Smooth muscle cell (in vitro differentiated cells): ENCODE data around the gene KIR3DL3. TPM values are rescaled to one million over a fixed set of nuclear protein-coding genes. Genes with fewer than 3 reads are reported as not detected.
"Not testable (repeated sequence)": the region's sequence is repeated elsewhere in the genome, so short reads cannot be mapped to it uniquely, and the experiment has no call there.

Source experiments
- DNase-seq: peaks from one replicate; lab custom pipeline; 2025; ENCODE audit not compliant: unreplicated experiment; lab: John Stamatoyannopoulos, UW
- H2AFZ ChIP-seq: fragments of 200-600 bp; sonication (generic); 2 replicates; pipeline ENCODE4 v1.6.0; 2016; ENCODE audit warnings: antibody characterized with exemption, low read depth, mild to moderate bottlenecking
- H3F3A ChIP-seq: fragments of 200-600 bp; sonication (generic); 2 replicates; pipeline ENCODE4 v1.6.0; 2017; ENCODE audit warnings: antibody characterized with exemption, low read depth
- H3K27ac ChIP-seq: fragments of 200-600 bp; sonication (generic); 2 replicates; pipeline ENCODE4 v1.5.1; 2016; ENCODE audit warnings: low read depth, mild to moderate bottlenecking
- H3K27me3 ChIP-seq: fragments of 200-600 bp; sonication (generic); 2 replicates; pipeline ENCODE4 v1.6.1; 2016; ENCODE audit warnings: low read depth, mild to moderate bottlenecking
- H3K36me3 ChIP-seq: fragments of 200-600 bp; sonication (generic); 2 replicates; pipeline ENCODE4 v1.5.1; 2016; ENCODE audit warnings: low read depth
- H3K4me1 ChIP-seq: fragments of 200-600 bp; sonication (generic); 2 replicates; pipeline ENCODE4 v1.5.1; 2016; ENCODE audit warnings: low read depth
- H3K4me2 ChIP-seq: fragments of 200-600 bp; sonication (generic); 2 replicates; pipeline ENCODE4 v1.6.0; 2016; ENCODE audit warnings: mild to moderate bottlenecking
- H3K4me3 ChIP-seq: fragments of 200-600 bp; sonication (generic); 2 replicates; pipeline ENCODE4 v1.5.1; 2016; ENCODE audit warnings: mild to moderate bottlenecking
- H3K79me2 ChIP-seq: fragments of 200-600 bp; sonication (generic); 2 replicates; pipeline ENCODE4 v1.6.0; 2016; ENCODE audit warnings: low read depth, mild to moderate bottlenecking
- H3K9ac ChIP-seq: fragments of 200-600 bp; sonication (generic); 2 replicates; pipeline ENCODE4 v1.6.0; 2016; ENCODE audit warnings: low read depth
- H3K9me3 ChIP-seq: fragments of 200-600 bp; sonication (generic); replicated peaks from 2 replicates; pipeline ENCODE4 v1.5.1; 2016; ENCODE audit warnings: low read depth
- H4K20me1 ChIP-seq: fragments of 200-600 bp; sonication (generic); 2 replicates; pipeline ENCODE4 v1.6.0; 2016; ENCODE audit warnings: low read depth
- CTCF ChIP-seq: fragments of 200-600 bp; sonication (generic); IDR thresholded peaks from 2 replicates; pipeline ENCODE4 v1.5.1; 2017; ENCODE audit warnings: borderline replicate concordance, mild to moderate bottlenecking, antibody characterized with exemption; ENCODE audit not compliant: insufficient read depth, poor library complexity, severe bottlenecking
- WGBS: methylation state at CpG from one replicate; pipeline ENCODE4 v1.1.7; 2016; ENCODE audit warnings: low lambda C conversion rate; 5-methylcytosine and 5-hydroxymethylcytosine counted together
- polyA plus RNA-seq: library from polyadenylated mRNA; unstranded; fragments of >200 nt; fragmentation: Nextera tagmentation; extraction: Ambion mirVana; gene quantifications from 2 replicates; pipeline ENCODE4 v1.2.1, GENCODE V29; 2016
- total RNA-seq: library from RNA; depleted of rRNA; stranded (reverse); fragments of >200 nt; gene quantifications from 2 replicates; pipeline ENCODE4 v1.2.3, GENCODE V29; 2014

The KIR3DL3 gene
- total and polyA plus RNA-seq, 2 experiments from 2014 or later = not detected

GRCh38 chr19:54694648-54695047 is 29.6 kb upstream of the KIR3DL3 start:
- H3K9me3 ChIP-seq = no peaks in the 10 kb centered on the region
- 61% methylated on average over 5 of the region's 5 CpGs for WGBS

DNA sequence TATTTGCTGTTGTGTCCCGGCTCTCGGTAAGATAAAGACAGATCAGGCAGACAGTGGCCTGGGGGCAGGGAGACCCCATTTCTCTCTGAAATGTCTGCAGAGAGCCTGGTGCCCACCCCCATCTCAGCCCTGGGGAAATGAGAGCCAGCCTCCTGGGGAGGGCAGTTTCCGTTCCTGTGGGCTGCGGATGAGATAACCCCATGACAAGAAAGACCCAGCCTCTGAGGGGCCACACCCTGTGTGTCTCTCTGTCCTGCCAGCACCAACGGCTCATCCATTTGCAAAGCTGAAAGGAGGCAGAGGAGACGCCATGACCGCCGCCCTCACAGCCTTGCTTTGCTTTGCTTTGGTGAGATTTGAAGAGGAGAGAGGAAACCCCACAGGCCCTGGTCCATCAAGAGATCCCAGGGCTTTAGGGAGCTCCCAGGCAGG is 28.1 kb upstream of the KIR3DL3 start:
- WGBS = 81% methylated on average over 8 of the region's 8 CpGs
- no peak overlapping the region for H3K4me3 ChIP-seq
- no peaks in the 10 kb centered on the region for H3K4me1 ChIP-seq
- no peaks in the 10 kb centered on the region for H3K36me3 ChIP-seq
- H2AFZ ChIP-seq = no peak overlapping the region
- H3K9me3 ChIP-seq = no peaks in the 10 kb centered on the region
- H4K20me1 ChIP-seq = no peaks in the 10 kb centered on the region
- DNase-seq = no peak
- no peaks in the 10 kb centered on the region for H3F3A ChIP-seq
- H3K9ac ChIP-seq = no peak overlapping the region
- TF ChIP-seq CTCF = no peak
- H3K4me2 ChIP-seq = no peak overlapping the region
- no peaks in the 10 kb centered on the region for H3K79me2 ChIP-seq
- no peak overlapping the region for H3K27ac ChIP-seq
- no peaks in the 10 kb centered on the region for H3K27me3 ChIP-seq

More at GRCh38 chr19:54694648-54695047, 29.6 kb upstream of the KIR3DL3 start:
- Histone ChIP-seq H3K9ac (no peak overlapping the region), H3K4me1 (no peaks in the 10 kb centered on the region), H3K4me2 (no peak overlapping the region), H4K20me1 (no peaks in the 10 kb centered on the region), H2AFZ (no peak overlapping the region), H3F3A (no peaks in the 10 kb centered on the region), H3K4me3 (no peak overlapping the region), H3K36me3 (no peaks in the 10 kb centered on the region), H3K79me2 (no peaks in the 10 kb centered on the region), H3K27ac (no peak overlapping the region), H3K27me3 (no peaks in the 10 kb centered on the region)
- no peak for TF ChIP-seq CTCF
- no peak for DNase-seq

DNA sequence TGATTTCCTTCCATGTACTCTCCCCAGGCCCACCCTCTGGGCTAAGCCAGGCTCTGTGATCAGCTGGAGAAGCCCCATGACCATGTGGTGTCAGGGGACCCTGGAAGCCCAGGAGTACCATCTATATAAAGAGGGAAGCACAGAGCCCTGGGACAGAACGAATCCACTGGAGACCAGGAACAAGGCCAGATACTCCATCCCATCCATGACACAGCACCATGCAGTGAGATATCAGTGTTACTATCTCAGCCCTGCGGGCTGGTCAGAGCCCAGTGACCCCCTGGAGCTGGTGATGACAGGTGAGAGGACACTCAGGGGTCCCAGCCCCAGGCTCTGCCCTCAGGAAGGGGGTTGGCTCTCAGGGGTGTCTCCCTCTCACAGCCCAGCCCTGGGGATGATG is 27.5 kb upstream of the KIR3DL3 start:
- no peaks in the 10 kb centered on the region for H3K27me3 ChIP-seq
- H4K20me1 ChIP-seq = no peaks in the 10 kb centered on the region
- WGBS = 17% methylated on average over 2 of the region's 2 CpGs
- TF ChIP-seq CTCF = no peak
- H3K36me3 ChIP-seq = no peaks in the 10 kb centered on the region
- no peaks in the 10 kb centered on the region for H3K79me2 ChIP-seq
- no peaks in the 10 kb centered on the region for H3F3A ChIP-seq
- no peak overlapping the region for H3K27ac ChIP-seq
- H2AFZ ChIP-seq = no peak overlapping the region
- DNase-seq = no peak
- no peak overlapping the region for H3K4me2 ChIP-seq
- no peak overlapping the region for H3K4me3 ChIP-seq
- H3K9ac ChIP-seq = no peak overlapping the region
- no peaks in the 10 kb centered on the region for H3K9me3 ChIP-seq
- H3K4me1 ChIP-seq = no peaks in the 10 kb centered on the region

DNA sequence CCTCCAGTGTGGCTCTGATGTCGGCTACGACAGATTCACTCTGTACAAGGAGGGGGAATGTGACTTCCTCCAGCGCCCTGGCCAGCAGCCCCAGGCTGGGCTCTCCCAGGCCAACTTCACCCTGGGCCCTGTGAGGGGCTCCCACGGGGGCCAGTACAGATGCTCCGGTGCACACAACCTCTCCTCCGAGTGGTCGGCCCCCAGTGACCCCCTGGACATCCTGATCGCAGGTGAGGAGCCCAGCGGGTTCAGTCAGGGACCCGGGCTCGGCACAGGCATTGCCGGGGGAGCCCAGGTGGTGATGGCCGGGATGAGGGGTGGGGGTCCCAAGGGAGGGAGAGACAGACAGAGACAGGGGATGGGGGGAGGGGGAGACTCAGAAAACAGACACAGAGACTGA is 26.5 kb upstream of the KIR3DL3 start:
- not testable (repeated sequence) for H3K79me2 ChIP-seq, H3K9ac ChIP-seq, H3K4me2 ChIP-seq, H3K4me3 ChIP-seq, DNase-seq, H3F3A ChIP-seq, H3K36me3 ChIP-seq, H2AFZ ChIP-seq, H4K20me1 ChIP-seq, H3K27ac ChIP-seq, H3K4me1 ChIP-seq, H3K9me3 ChIP-seq, H3K27me3 ChIP-seq
- 85% methylated on average over 12 of the region's 13 CpGs for WGBS
